ENCODE results near the gene MAST4.

MAST4 gene

DNA sequence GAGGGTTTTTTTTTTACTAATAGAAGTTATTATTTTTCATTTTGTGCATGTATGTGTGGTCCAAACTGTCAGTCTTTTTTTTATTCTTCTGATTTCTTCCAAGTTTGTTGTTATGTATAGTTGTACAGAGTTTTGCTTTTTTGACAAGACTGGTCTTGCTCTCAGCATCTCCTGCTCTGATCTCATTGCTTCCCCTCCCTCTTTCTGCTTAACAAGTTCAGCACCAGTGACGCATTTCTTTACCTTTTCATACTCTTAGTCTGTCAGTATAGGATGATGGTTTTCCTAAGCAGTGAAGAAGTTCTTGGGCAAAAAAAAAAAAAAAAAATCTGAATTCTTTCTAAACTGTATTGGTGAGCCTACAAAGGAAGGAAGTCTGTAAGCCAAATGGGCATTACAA, 465.3 kb downstream of the MAST4 start:
- Histone ChIP-seq H3K79me2 (ENCODE audit: low read length) (no peaks in the 10 kb centered on the region), H2AFZ (ENCODE audit: low read length) (no peak overlapping the region), H4K20me1 (ENCODE audit: insufficient read depth, low read length) (peaks cover 15% of the 10 kb centered on the region; the same call in 1 of the 2 replicates), H3F3A (ENCODE audit: insufficient read depth, low read length) (peaks cover 12% of the 10 kb centered on the region), H3K4me1 (ENCODE audit: low read length) (peaks cover 11% of the 10 kb centered on the region), H3K9me2 (replicated peaks; ENCODE audit: insufficient read depth, low read length) (no peaks in the 10 kb centered on the region), H3K4me2 (ENCODE audit: low read depth, low read length) (no peak overlapping the region), H3K27ac (ENCODE audit: low read length) (no peak overlapping the region), H3K36me3 (replicated peaks; ENCODE audit: insufficient read depth, low read length) (no peaks in the 10 kb centered on the region), H3K27me3 (replicated peaks; ENCODE audit: insufficient read depth, low read length) (peaks cover 75% of the 10 kb centered on the region), H3K9me3 (replicated peaks; ENCODE audit: insufficient read depth, low read length) (no peaks in the 10 kb centered on the region), H3K9ac (ENCODE audit: low read length) (no peak overlapping the region), H3K4me3 (ENCODE audit: low read length) (no peak overlapping the region)
- DNase-seq = no peak
- TF ChIP-seq EZH2phosphoT487 (IDR thresholded peaks at IDR 0.05; ENCODE audit: low read length) (no peak), EZH2 (optimal IDR thresholded peaks at IDR 0.05; ENCODE audit: low read depth, low read length) (no peak), CTCF (IDR thresholded peaks at IDR 0.05; ENCODE audit: low read length) (no peak)

- Histone ChIP-seq H3K36me3 (replicated peaks; ENCODE audit: insufficient read depth, low read length) (no peaks in the 10 kb centered on the region), H3F3A (ENCODE audit: insufficient read depth, low read length) (peaks cover 12% of the 10 kb centered on the region), H3K27ac (ENCODE audit: low read length) (no peak overlapping the region), H3K9me2 (replicated peaks; ENCODE audit: insufficient read depth, low read length) (no peaks in the 10 kb centered on the region), H3K9ac (ENCODE audit: low read length) (no peak overlapping the region), H3K79me2 (ENCODE audit: low read length) (no peaks in the 10 kb centered on the region), H2AFZ (ENCODE audit: low read length) (no peak overlapping the region), H3K4me3 (ENCODE audit: low read length) (no peak overlapping the region), H3K27me3 (replicated peaks; ENCODE audit: insufficient read depth, low read length) (peaks cover 85% of the 10 kb centered on the region), H3K4me1 (ENCODE audit: low read length) (peaks cover 11% of the 10 kb centered on the region), H3K4me2 (ENCODE audit: low read depth, low read length) (no peak overlapping the region), H4K20me1 (ENCODE audit: insufficient read depth, low read length) (peaks cover 15% of the 10 kb centered on the region; the same call in 1 of the 2 replicates), H3K9me3 (replicated peaks; ENCODE audit: insufficient read depth, low read length) (no peaks in the 10 kb centered on the region)
- TF ChIP-seq EZH2 (optimal IDR thresholded peaks at IDR 0.05; ENCODE audit: low read depth, low read length) (no peak), CTCF (IDR thresholded peaks at IDR 0.05; ENCODE audit: low read length) (no peak), EZH2phosphoT487 (IDR thresholded peaks at IDR 0.05; ENCODE audit: low read length) (no peak)
- no peak for DNase-seq
Observed at GRCh38 chr5:67063055-67063454, 466.9 kb downstream of the MAST4 start.

GRCh38 chr5:67063791-67064190, 467.6 kb downstream of the MAST4 start:
- no peak overlapping the region for H3K27ac ChIP-seq (ENCODE audit: low read length)
- peaks cover 15% of the 10 kb centered on the region; the same call in 1 of the 2 replicates for H4K20me1 ChIP-seq (ENCODE audit: insufficient read depth, low read length)
- no peaks in the 10 kb centered on the region for H3K9me3 ChIP-seq (replicated peaks; ENCODE audit: insufficient read depth, low read length)
- H3K79me2 ChIP-seq (ENCODE audit: low read length) = no peaks in the 10 kb centered on the region
- peaks cover 80% of the 10 kb centered on the region for H3K27me3 ChIP-seq (replicated peaks; ENCODE audit: insufficient read depth, low read length)
- H3K36me3 ChIP-seq (replicated peaks; ENCODE audit: insufficient read depth, low read length) = no peaks in the 10 kb centered on the region
- H3K9ac ChIP-seq (ENCODE audit: low read length) = no peak overlapping the region
- no peak overlapping the region for H3K4me2 ChIP-seq (ENCODE audit: low read depth, low read length)
- H3K4me3 ChIP-seq (ENCODE audit: low read length) = no peak overlapping the region
- H3F3A ChIP-seq (ENCODE audit: insufficient read depth, low read length) = peaks cover 12% of the 10 kb centered on the region
- no peak overlapping the region for H2AFZ ChIP-seq (ENCODE audit: low read length)
- no peak for DNase-seq
- TF ChIP-seq CTCF (IDR thresholded peaks at IDR 0.05; ENCODE audit: low read length) = no peak
- no peak for TF ChIP-seq EZH2phosphoT487 (IDR thresholded peaks at IDR 0.05; ENCODE audit: low read length)
- no peak for TF ChIP-seq EZH2 (optimal IDR thresholded peaks at IDR 0.05; ENCODE audit: low read depth, low read length)
- peaks cover 11% of the 10 kb centered on the region for H3K4me1 ChIP-seq (ENCODE audit: low read length)
- no peaks in the 10 kb centered on the region for H3K9me2 ChIP-seq (replicated peaks; ENCODE audit: insufficient read depth, low read length)

Data from MM.1S (cell line).